Measurements from ENCODE around the gene ZNF808. TPM values are rescaled to one million over a fixed set of nuclear protein-coding genes. Genes with fewer than 3 reads are reported as not detected.
"Not testable (repeated sequence)": the region's sequence is repeated elsewhere in the genome, so short reads cannot be mapped to it uniquely, and the experiment has no call there.

Gene ZNF808
- total and polyA plus RNA-seq, 2 of the 4 experiments (the other 2 are of a cell fraction): 3.6 to 19.9 TPM

DNA sequence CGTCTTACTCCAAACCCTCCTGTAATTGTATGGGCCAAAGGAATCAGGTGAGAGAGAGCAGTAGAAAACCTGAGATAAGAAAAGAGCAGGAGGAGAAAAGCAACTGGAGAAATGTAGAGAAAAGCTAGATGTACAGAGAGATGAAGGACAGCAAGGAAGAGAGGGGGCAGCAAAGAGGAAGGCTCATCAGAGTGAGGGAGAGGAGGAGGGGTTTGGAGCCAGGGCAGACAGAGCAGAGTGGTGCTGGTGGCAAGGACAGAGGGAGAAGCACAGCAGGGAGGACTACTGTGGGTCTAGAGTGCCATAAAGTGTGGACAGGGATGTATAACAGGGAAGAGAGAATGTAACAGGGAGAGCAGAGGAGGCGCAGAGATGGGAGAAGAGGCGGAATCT is 74.5 kb downstream of the ZNF808 start:
- H2BK15ac ChIP-seq (ENCODE audit: low read depth, low read length); intact Hi-C loops (cut with micrococcal nuclease); dilution Hi-C loops (cut with HindIII; ENCODE audit: low sequenced_read_pairs, unreplicated experiment); H2AK9ac ChIP-seq (replicated peaks; ENCODE audit: low read depth, low read length, poor library complexity); in situ Hi-C loops (cut with MboI; ENCODE audit: low sequenced_read_pairs); ATAC-seq (ENCODE audit: low read depth); H2AK5ac ChIP-seq (ENCODE audit: low read depth, low read length); H4K5ac ChIP-seq (ENCODE audit: low read depth, low read length); BruUV-seq (replicated peaks); H3K27ac ChIP-seq (ENCODE audit: insufficient read depth, low read length); H3K4me1 ChIP-seq (ENCODE audit: control insufficient read depth, insufficient read depth, low read length); H4K91ac ChIP-seq (ENCODE audit: insufficient read depth, low read depth, low read length); H3K18ac ChIP-seq (ENCODE audit: low read depth, low read length); H4K20me1 ChIP-seq (ENCODE audit: insufficient read depth, low read length); H3K14ac ChIP-seq (replicated peaks; ENCODE audit: low read depth, low read length); H2BK20ac ChIP-seq (ENCODE audit: low read depth, low read length); H3K9me3 ChIP-seq (ENCODE audit: control insufficient read depth, insufficient read depth, low read length); H2BK5ac ChIP-seq (ENCODE audit: low read depth, low read length, poor library complexity, severe bottlenecking); CTCF ChIA-PET; H3K36me3 ChIP-seq (ENCODE audit: control insufficient read depth, insufficient read depth, low read length); POLR2A ChIA-PET (ENCODE audit: unreplicated experiment); H2BK120ac ChIP-seq (ENCODE audit: low read depth, low read length); H3K56ac ChIP-seq (ENCODE audit: extremely low read depth, insufficient read depth, low read length); H3K27me3 ChIP-seq (ENCODE audit: control insufficient read depth, insufficient read depth, low read length); H3K9me1 ChIP-seq (ENCODE audit: insufficient read depth, low read length): not testable (repeated sequence)
- H3K9ac ChIP-seq (ENCODE audit: low read depth, low read length): peak overlapping the region; percentile 90
- H3K4ac ChIP-seq (ENCODE audit: low read depth, low read length): peak overlapping the region; percentile 50; the same call in 1 of the 2 replicates
- H3K4me3 ChIP-seq (ENCODE audit: insufficient read depth, low read depth, low read length): peak overlapping the region; percentile 94
- H3K4me2 ChIP-seq (ENCODE audit: low read depth, low read length): peak overlapping the region; percentile 92
- peak overlapping the region; percentile 93 for H2AFZ ChIP-seq (replicated peaks; ENCODE audit: low read length, poor library complexity)
- H4K8ac ChIP-seq (ENCODE audit: low read depth in 2 of 2, low read length in 2 of 2): peak overlapping the region in 1 of 2 experiments; percentile 5; a peak in 1 of 4 replicates
- peaks cover 12 to 18% of the 10 kb centered on the region in 2 experiments for H3K79me1 ChIP-seq (ENCODE audit: low read depth in 1 of 2, low read length in 2 of 2)
- peak; percentile 7 for DNase-seq
- H3K23ac ChIP-seq (ENCODE audit: low read depth, low read length): peak overlapping the region; percentile 31
- no CpG with 5 or more reads among the region's 3 CpGs for WGBS, 2 experiments (ENCODE audit: extremely low coverage in 2 of 2, insufficient read length in 1 of 2)
- TF ChIP-seq, protein P1, sequence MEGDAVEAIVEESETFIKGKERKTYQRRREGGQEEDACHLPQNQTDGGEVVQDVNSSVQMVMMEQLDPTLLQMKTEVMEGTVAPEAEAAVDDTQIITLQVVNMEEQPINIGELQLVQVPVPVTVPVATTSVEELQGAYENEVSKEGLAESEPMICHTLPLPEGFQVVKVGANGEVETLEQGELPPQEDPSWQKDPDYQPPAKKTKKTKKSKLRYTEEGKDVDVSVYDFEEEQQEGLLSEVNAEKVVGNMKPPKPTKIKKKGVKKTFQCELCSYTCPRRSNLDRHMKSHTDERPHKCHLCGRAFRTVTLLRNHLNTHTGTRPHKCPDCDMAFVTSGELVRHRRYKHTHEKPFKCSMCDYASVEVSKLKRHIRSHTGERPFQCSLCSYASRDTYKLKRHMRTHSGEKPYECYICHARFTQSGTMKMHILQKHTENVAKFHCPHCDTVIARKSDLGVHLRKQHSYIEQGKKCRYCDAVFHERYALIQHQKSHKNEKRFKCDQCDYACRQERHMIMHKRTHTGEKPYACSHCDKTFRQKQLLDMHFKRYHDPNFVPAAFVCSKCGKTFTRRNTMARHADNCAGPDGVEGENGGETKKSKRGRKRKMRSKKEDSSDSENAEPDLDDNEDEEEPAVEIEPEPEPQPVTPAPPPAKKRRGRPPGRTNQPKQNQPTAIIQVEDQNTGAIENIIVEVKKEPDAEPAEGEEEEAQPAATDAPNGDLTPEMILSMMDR (conservative IDR thresholded peaks at IDR 0.05; ENCODE audit: low read depth, low read length): 0 out of 2 replicates have a peak, but pooled peaks have one; percentile 23

All from IMR-90 (cell line).